AG04450 (cell line): ENCODE data around the gene PPARA. TPM values are rescaled to one million over a fixed set of nuclear protein-coding genes. Genes with fewer than 3 reads are reported as not detected.

Source experiments
- CTCF ChIA-PET: fragments of 300-600, 350-600 bp; formaldehyde crosslinking; extraction: SDS; loops from one replicate; lab custom pipeline; 2022; ENCODE audit warnings: antibody characterized with exemption, inconsistent platforms; lab: Charles Lee
- POLR2A ChIA-PET: fragments of 350-600 bp; formaldehyde crosslinking; extraction: SDS; loops from one replicate; lab custom pipeline; 2021; ENCODE audit warnings: antibody characterized with exemption, inconsistent platforms; lab: Yijun Ruan, JAX
- DNase-seq: peaks from one replicate; pipeline ENCODE4 v3.0.0-alpha.2; 2011; ENCODE audit warnings: low read depth, low spot score
- H3K27ac ChIP-seq: one replicate; pipeline ENCODE4 v1.5.1; 2012; ENCODE audit warnings: low read depth, low read length, control low read depth
- H3K27me3 ChIP-seq: one replicate; pipeline ENCODE4 v1.6.0; 2012; ENCODE audit warnings: low read length; ENCODE audit not compliant: control insufficient read depth, insufficient read depth
- H3K4me3 ChIP-seq: 2 replicates; pipeline ENCODE4 v1.5.1; 2011; ENCODE audit warnings: mild to moderate bottlenecking, low read depth, low read length, control low read depth
- H3K9me3 ChIP-seq: 2 replicates; pipeline ENCODE4 v1.5.1; 2012; ENCODE audit warnings: low read length; ENCODE audit not compliant: control insufficient read depth, insufficient read depth
- polyA plus RNA-seq: library from polyadenylated mRNA; depleted of rRNA; stranded (reverse); fragments of >200 nt; gene quantifications from 2 replicates; pipeline ENCODE4 v1.2.3, GENCODE V29; 2011
- TF ChIP-seq, protein P1 (sequence below): IDR thresholded peaks from 2 replicates; pipeline ENCODE4 v1.5.1; 2011; ENCODE audit warnings: low read depth, low read length, control low read depth, inconsistent platforms

Gene PPARA
- polyA plus RNA-seq, 1 experiment = 10.4 TPM

DNA sequence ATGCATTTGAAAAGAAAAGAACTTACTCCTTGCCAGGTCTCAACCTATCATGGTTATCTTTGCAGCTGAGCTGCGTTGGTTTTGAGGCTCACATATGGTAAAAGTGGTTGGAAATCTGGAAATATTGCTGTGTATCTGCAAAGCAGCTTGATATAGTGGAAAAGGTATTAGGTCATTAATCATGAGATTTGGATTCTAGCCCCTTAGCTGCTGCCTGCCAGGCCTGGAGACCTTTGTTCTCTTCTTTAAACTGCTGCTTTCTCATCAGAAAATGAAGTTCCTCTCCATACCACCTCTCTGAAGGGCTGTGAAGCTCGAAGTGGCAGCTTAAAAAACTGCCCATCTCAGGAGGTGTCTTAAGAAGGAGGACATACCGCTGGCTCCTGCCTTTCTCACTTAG lies 5.7 kb downstream of the PPARA start:
- H3K27ac ChIP-seq = no peak overlapping the region
- H3K27me3 ChIP-seq = peaks cover 2% of the 10 kb centered on the region
- CTCF ChIA-PET = no interaction called here
- DNase-seq = no peak
- TF ChIP-seq, protein P1, sequence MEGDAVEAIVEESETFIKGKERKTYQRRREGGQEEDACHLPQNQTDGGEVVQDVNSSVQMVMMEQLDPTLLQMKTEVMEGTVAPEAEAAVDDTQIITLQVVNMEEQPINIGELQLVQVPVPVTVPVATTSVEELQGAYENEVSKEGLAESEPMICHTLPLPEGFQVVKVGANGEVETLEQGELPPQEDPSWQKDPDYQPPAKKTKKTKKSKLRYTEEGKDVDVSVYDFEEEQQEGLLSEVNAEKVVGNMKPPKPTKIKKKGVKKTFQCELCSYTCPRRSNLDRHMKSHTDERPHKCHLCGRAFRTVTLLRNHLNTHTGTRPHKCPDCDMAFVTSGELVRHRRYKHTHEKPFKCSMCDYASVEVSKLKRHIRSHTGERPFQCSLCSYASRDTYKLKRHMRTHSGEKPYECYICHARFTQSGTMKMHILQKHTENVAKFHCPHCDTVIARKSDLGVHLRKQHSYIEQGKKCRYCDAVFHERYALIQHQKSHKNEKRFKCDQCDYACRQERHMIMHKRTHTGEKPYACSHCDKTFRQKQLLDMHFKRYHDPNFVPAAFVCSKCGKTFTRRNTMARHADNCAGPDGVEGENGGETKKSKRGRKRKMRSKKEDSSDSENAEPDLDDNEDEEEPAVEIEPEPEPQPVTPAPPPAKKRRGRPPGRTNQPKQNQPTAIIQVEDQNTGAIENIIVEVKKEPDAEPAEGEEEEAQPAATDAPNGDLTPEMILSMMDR = no peak
- H3K9me3 ChIP-seq = no peaks in the 10 kb centered on the region; the same call in 1 of the 2 replicates
- POLR2A ChIA-PET = no interaction called here
- no peak overlapping the region for H3K4me3 ChIP-seq

DNA sequence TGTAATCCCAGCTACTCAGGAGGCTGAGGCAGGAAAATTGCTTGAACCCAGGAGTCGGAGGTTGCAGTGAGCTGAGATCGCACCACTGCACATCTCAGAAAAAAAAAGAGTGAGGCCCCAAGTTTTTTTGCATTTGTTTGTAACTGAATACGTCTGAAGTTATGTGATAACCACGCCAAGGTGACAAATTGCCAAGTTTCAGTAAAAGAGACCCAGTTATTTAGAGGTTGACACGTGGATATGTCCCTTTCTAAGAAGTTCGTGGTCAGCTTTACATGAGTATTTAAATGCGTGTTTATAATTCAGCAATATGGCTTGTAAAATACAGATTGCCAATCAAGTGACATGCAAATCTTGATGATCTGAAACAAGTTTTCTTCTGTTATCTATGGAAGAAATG lies 8.0 kb downstream of the PPARA start:
- no peaks in the 10 kb centered on the region for H3K27me3 ChIP-seq
- H3K27ac ChIP-seq = no peak overlapping the region
- H3K4me3 ChIP-seq = no peak overlapping the region
- DNase-seq = no peak
- ChIA-PET POLR2A (interaction anchor here (0.7 kb wide), 1 partner anchor 313 kb away, joined by 3 read pairs; no protein-coding TSS in a partner anchor), CTCF (interaction anchor here (0.9 kb wide), 1 partner anchor 152 kb away, joined by 3 read pairs; no protein-coding TSS in a partner anchor)
- TF ChIP-seq, protein P1 = no peak
- H3K9me3 ChIP-seq = no peaks in the 10 kb centered on the region

DNA sequence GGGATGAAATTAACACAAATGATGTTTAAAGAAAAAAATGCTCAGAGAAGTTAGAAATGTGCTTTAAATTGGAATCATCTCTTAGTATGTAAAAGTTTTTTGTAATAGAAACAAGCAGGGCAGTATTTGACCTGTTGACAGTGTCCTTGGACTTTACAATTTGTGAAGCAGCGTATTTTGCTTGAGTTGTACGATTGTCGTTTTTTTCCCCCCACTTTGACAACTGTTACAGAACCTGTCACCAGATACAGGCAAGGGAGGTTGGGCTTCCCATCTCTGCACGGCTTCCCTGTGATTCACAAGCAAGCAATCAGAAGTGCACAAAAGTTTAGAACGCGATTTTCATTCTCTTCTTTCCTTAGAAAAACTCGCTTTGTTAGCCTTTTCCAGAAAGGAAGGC lies 8.9 kb downstream of the PPARA start:
- TF ChIP-seq, protein P1 = no peak
- no peak for DNase-seq
- no peaks in the 10 kb centered on the region for H3K9me3 ChIP-seq
- H3K27me3 ChIP-seq = no peaks in the 10 kb centered on the region
- POLR2A ChIA-PET = no interaction called here
- CTCF ChIA-PET = no interaction called here
- H3K4me3 ChIP-seq = no peak overlapping the region
- no peak overlapping the region for H3K27ac ChIP-seq

DNA sequence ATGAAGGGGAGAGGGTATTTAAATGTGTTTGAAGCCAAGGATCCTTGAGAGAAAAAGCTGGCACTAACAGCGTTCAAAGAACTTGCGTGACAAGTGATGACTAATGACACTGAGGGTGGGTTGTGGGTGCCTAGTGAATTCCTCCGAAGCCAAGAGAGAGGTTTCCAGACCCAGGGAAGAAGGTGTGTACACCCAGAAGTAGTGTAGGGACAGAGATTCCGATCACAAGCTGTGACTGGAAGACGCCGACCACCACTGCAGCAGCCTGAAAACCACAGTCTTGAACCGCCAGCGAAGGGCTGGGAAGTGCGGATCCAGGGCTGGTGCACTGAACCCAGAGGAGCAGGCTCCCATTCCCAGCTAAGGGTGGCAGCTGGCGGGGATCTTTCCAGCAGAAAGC lies 9.5 kb downstream of the PPARA start:
- ChIA-PET CTCF (interaction anchor here (1.3 kb wide), 1 partner anchor 153 kb away, joined by 3 read pairs; no protein-coding TSS in a partner anchor), POLR2A (no interaction called here)
- H3K27ac ChIP-seq = no peak overlapping the region
- no peak for DNase-seq
- TF ChIP-seq, protein P1 = no peak
- H3K4me3 ChIP-seq = no peak overlapping the region
- no peaks in the 10 kb centered on the region for H3K27me3 ChIP-seq
- H3K9me3 ChIP-seq = no peaks in the 10 kb centered on the region

DNA sequence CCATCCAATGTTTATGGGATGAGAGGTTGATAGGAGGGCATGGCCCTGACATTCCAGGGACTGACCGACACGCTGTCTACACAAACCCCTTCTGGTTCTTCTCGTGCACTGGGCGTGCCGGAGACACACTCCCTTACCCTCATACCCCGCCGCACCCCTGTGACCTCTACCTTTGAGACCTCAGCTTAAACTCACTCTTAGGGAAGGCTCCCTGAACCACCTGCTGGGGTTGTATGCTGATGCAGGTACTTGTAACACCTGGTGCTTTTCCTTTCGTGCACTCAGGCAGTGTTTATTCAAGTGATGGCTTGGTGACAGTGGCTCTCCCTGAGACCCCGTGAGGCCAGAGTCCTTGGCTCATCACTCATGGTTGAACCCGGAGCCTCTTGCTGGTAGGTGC lies 12.0 kb downstream of the PPARA start:
- Histone ChIP-seq H3K27ac (no peak overlapping the region), H3K4me3 (no peak overlapping the region), H3K27me3 (no peaks in the 10 kb centered on the region), H3K9me3 (no peaks in the 10 kb centered on the region)
- ChIA-PET CTCF (no interaction called here), POLR2A (no interaction called here)
- no peak for DNase-seq
- TF ChIP-seq, protein P1 = no peak
